ENCODE measurements around the gene CPEB4. TPM values are rescaled to one million over a fixed set of nuclear protein-coding genes. Genes with fewer than 3 reads are reported as not detected.

Gene CPEB4
- total and polyA plus RNA-seq, 2 experiments from 2014 or later = 6.2 to 11.6 TPM

DNA sequence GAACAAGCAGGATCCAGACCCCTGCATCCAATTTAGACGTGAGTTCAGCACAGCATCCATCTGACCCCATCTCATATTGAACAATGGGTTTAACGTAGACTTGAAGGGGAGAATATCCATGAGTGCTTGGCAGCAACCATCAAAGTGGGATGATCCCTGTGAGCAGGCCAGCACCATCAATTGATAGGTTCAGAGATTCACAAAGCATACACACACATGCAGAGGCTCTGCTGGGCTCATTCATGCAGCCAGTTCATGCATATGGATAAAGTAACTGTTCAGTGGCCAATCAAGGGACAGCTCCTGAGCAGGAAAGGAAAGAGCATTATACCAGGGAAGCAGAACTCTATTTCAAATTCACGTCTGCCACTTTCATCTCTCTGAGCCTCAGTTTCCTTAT is 24.8 kb upstream of the CPEB4 start:
- TF ChIP-seq EZH2phosphoT487 (IDR thresholded peaks at IDR 0.05; ENCODE audit: insufficient read depth, low read depth) (no peak), EZH2 (IDR thresholded peaks at IDR 0.05; ENCODE audit: insufficient read depth, poor library complexity, severe bottlenecking) (no peak)
- Histone ChIP-seq H4K20me1 (ENCODE audit: insufficient read depth) (no peaks in the 10 kb centered on the region), H3K36me3 (ENCODE audit: low read depth) (no peaks in the 10 kb centered on the region), H3K9me3 (ENCODE audit: low read depth) (no peaks in the 10 kb centered on the region), H3K9me2 (ENCODE audit: insufficient read depth) (no peaks in the 10 kb centered on the region), H3K4me3 (no peak overlapping the region), H2AFZ (no peak overlapping the region), H3F3A (ENCODE audit: insufficient read depth) (no peaks in the 10 kb centered on the region), H3K79me2 (ENCODE audit: insufficient read depth) (no peaks in the 10 kb centered on the region), H3K27me3 (replicated peaks; ENCODE audit: insufficient read depth) (no peaks in the 10 kb centered on the region), H3K27ac (no peak overlapping the region), H3K4me2 (ENCODE audit: unreplicated experiment) (no peak overlapping the region), H3K4me1 (ENCODE audit: insufficient read depth) (no peaks in the 10 kb centered on the region), H3K9ac (no peak overlapping the region)
- no peak for DNase-seq
- in situ Hi-C loops (cut with MboI) = no loop called here
- WGBS, 2 experiments (ENCODE audit: low coverage in 1 of 2, low lambda C conversion rate in 2 of 2, missing lambda C conversion rate in 2 of 2) = 62 to 66% methylated on average over 3 of the region's 3 CpGs

DNA sequence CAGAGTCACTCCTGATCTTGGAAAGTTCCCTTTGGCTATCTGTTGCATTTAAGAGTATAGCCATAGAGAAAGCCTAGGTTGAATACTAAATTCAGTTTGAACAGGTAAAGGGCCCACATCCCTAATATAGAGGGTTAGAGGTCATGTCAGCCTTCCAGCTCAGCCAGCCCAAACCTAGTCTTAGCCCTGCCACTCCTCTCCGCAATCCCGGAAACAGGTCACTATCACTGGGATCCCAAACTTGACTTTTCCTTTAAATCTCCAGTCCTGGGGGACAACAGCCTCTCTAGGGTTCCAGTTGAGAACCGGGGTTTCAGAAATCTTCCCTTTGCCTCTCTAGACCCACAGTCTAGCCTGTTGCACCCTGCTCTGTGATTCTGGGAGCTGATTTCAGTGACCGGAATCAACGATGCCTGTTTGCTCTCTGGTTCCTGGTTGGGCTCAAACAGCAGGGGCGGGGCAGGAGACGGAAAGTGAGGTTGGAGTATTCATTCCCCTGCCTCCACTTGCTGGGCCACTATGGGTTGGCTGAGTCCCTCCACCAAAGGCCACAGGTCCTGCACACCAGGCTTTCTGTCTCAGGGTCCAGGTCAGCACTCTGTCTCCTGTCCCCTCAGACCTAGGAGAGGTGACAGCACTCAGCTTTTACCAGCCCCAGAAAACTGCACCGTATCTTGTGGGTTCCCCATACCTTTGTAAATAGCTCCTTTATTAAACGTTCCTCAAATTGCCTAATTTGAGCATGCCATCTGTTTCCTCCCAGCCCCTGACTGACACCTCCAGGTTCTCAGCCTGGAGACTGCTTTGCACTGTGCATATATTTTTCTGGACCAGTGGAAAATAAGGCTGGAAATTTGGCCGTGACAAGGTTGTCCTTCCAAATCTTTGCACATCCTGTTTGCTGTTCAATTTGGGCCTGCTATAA is 23.8 kb upstream of the CPEB4 start:
- in situ Hi-C loops (cut with MboI) = no loop called here
- DNase-seq = no peak

DNA sequence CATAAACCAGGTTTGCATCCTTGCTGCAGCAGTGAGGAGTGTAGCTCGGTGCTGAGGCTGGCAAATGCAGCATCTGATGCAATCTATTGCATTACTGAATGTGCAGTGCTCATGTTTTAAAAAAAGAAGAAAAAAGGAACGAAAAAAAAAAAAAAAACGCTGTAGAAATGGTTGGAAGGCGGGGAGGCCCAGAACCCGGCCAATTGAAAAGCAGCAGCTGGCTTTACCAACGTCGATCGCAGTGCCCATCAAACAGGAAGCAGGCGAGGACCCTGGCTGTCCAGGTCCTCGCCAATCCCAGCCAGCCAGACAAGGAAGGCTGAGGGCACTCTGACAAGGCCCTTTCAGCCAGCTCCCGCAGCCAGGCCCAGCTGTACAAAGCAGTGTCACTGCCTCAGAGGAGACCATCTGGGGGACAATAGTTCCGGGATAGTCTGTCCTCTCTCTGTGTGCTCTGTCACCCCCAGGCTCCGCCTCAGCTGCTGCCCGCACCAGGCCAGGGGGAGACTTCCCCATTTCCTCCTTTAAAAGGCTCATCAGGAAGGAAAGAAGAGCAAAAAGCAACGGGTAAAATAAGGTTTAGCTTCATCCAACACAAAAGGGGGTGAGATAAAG is 21.8 kb upstream of the CPEB4 start:
- Histone ChIP-seq H3K27me3 (replicated peaks; ENCODE audit: insufficient read depth) (no peaks in the 10 kb centered on the region), H3K36me3 (ENCODE audit: low read depth) (no peaks in the 10 kb centered on the region), H3K4me3 (no peak overlapping the region), H3K4me1 (ENCODE audit: insufficient read depth) (no peaks in the 10 kb centered on the region), H4K20me1 (ENCODE audit: insufficient read depth) (no peaks in the 10 kb centered on the region), H3K9me3 (ENCODE audit: low read depth) (no peaks in the 10 kb centered on the region), H3F3A (ENCODE audit: insufficient read depth) (no peaks in the 10 kb centered on the region), H3K9me2 (ENCODE audit: insufficient read depth) (no peaks in the 10 kb centered on the region), H3K9ac (no peak overlapping the region), H3K27ac (no peak overlapping the region), H3K79me2 (ENCODE audit: insufficient read depth) (no peaks in the 10 kb centered on the region), H3K4me2 (ENCODE audit: unreplicated experiment) (no peak overlapping the region), H2AFZ (no peak overlapping the region)
- TF ChIP-seq EZH2phosphoT487 (IDR thresholded peaks at IDR 0.05; ENCODE audit: insufficient read depth, low read depth) (no peak), EZH2 (IDR thresholded peaks at IDR 0.05; ENCODE audit: insufficient read depth, poor library complexity, severe bottlenecking) (no peak)
- WGBS, 2 experiments (ENCODE audit: low coverage in 1 of 2, low lambda C conversion rate in 2 of 2, missing lambda C conversion rate in 2 of 2) = 63 to 64% methylated on average over 15 of the region's 15 CpGs
- in situ Hi-C loops (cut with MboI) = no loop called here
- no peak for DNase-seq

More for the DNA sequence above, 23.8 kb upstream of the CPEB4 start:
- TF ChIP-seq EZH2phosphoT487 (IDR thresholded peaks at IDR 0.05; ENCODE audit: insufficient read depth, low read depth) = no peak
- no peak for TF ChIP-seq EZH2 (IDR thresholded peaks at IDR 0.05; ENCODE audit: insufficient read depth, poor library complexity, severe bottlenecking)
- no peaks in the 10 kb centered on the region for H4K20me1 ChIP-seq (ENCODE audit: insufficient read depth)
- no peaks in the 10 kb centered on the region for H3K36me3 ChIP-seq (ENCODE audit: low read depth)
- no peaks in the 10 kb centered on the region for H3K4me1 ChIP-seq (ENCODE audit: insufficient read depth)
- no peaks in the 10 kb centered on the region for H3K9me3 ChIP-seq (ENCODE audit: low read depth)
- no peaks in the 10 kb centered on the region for H3F3A ChIP-seq (ENCODE audit: insufficient read depth)
- no peak overlapping the region for H3K4me2 ChIP-seq (ENCODE audit: unreplicated experiment)
- H3K4me3 ChIP-seq = no peak overlapping the region
- no peaks in the 10 kb centered on the region for H3K9me2 ChIP-seq (ENCODE audit: insufficient read depth)
- H3K79me2 ChIP-seq (ENCODE audit: insufficient read depth) = no peaks in the 10 kb centered on the region
- H3K9ac ChIP-seq = no peak overlapping the region
- 73 to 74% methylated on average over 10 of the region's 10 CpGs for WGBS, 2 experiments (ENCODE audit: low coverage in 1 of 2, low lambda C conversion rate in 2 of 2, missing lambda C conversion rate in 2 of 2)
- no peak overlapping the region for H3K27ac ChIP-seq
- H3K27me3 ChIP-seq (replicated peaks; ENCODE audit: insufficient read depth) = no peaks in the 10 kb centered on the region
- H2AFZ ChIP-seq = no peak overlapping the region

DNA sequence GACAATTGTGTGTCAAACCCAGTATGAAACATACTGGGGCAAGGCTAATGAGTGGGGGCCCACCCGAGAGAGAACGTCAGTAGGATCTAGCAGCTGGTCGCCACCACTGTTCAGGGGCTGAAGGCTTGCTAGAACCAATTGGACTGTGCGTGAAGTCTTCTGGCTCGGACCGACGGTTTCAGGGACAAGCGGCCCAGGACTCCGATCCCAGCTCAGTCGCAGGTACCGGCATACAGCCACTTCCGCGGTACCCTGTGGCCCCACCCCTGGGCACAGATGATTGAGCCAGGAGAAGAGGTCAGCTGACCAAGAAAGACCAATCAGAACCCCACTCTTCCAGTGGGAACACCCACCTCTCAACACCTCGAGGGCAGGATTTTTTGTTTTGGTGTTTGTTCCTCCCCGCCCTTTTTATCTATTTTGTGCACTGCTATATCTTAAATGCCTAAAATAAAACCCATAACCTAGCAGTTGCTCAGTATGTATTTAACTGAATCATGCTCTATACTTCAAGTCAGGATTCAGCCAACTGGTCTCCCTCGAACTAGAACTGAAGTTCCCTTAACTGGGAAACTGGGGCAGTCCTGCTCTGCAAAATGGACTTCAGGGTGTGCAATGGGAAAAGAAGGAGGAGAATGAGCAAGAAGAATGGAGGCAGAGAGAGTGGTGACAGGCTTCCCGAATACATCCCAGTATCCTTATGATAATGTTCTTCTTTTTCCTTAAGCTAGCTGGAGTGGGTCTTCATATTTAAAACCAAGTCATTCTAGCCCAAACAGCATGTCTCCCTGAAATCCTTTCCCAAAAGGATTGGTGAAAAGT is 21.1 kb upstream of the CPEB4 start:
- WGBS, 2 experiments (ENCODE audit: low coverage in 1 of 2, low lambda C conversion rate in 2 of 2, missing lambda C conversion rate in 2 of 2) = 87 to 88% methylated on average over 16 to 17 of the region's 17 CpGs
- Histone ChIP-seq H3K9me3 (ENCODE audit: low read depth) (no peaks in the 10 kb centered on the region), H3K27me3 (replicated peaks; ENCODE audit: insufficient read depth) (no peaks in the 10 kb centered on the region), H4K20me1 (ENCODE audit: insufficient read depth) (no peaks in the 10 kb centered on the region), H3K4me1 (ENCODE audit: insufficient read depth) (no peaks in the 10 kb centered on the region), H3K79me2 (ENCODE audit: insufficient read depth) (no peaks in the 10 kb centered on the region), H2AFZ (no peak overlapping the region), H3K27ac (no peak overlapping the region), H3K4me3 (no peak overlapping the region), H3K9ac (no peak overlapping the region), H3K36me3 (ENCODE audit: low read depth) (no peaks in the 10 kb centered on the region), H3K4me2 (ENCODE audit: unreplicated experiment) (no peak overlapping the region), H3F3A (ENCODE audit: insufficient read depth) (no peaks in the 10 kb centered on the region), H3K9me2 (ENCODE audit: insufficient read depth) (no peaks in the 10 kb centered on the region)
- no peak for TF ChIP-seq EZH2 (IDR thresholded peaks at IDR 0.05; ENCODE audit: insufficient read depth, poor library complexity, severe bottlenecking)
- no peak for TF ChIP-seq EZH2phosphoT487 (IDR thresholded peaks at IDR 0.05; ENCODE audit: insufficient read depth, low read depth)
- in situ Hi-C loops (cut with MboI) = no loop called here
- DNase-seq = no peak

Data from GM23248 (cell line).